Glomerular visceral epithelial cell (primary cell): ENCODE measurements around the gene REXO1.

Experiments
- DNase-seq: peaks from one replicate; pipeline ENCODE4 v3.0.0-alpha.2; 2016; ENCODE audit errors: extremely low spot score

Gene REXO1

GRCh38 chr19:1828279-1829238 lies 19.7 kb downstream of the REXO1 start:
- DNase-seq: no peak

- DNase-seq: no peak
Measured at GRCh38 chr19:1827566-1828278, 20.6 kb downstream of the REXO1 start.

GRCh38 chr19:1826557-1827521 lies 21.4 kb downstream of the REXO1 start:
- DNase-seq: peak; percentile 83

- peak; percentile 85 for DNase-seq
Measured at GRCh38 chr19:1825909-1826556, 22.2 kb downstream of the REXO1 start.

GRCh38 chr19:1824252-1824622 lies 24.0 kb downstream of the REXO1 start:
- no peak for DNase-seq

GRCh38 chr19:1823539-1824251 lies 24.6 kb downstream of the REXO1 start:
- DNase-seq: no peak

GRCh38 chr19:1823020-1823419 lies 25.3 kb downstream of the REXO1 start:
- no peak for DNase-seq

GRCh38 chr19:1822210-1822609 lies 26.1 kb downstream of the REXO1 start:
- DNase-seq: no peak

GRCh38 chr19:1819341-1820255 lies 28.7 kb downstream of the REXO1 start:
- DNase-seq: no peak

GRCh38 chr19:1818549-1819195 lies 29.6 kb downstream of the REXO1 start:
- no peak for DNase-seq

- no peak for DNase-seq
Measured at GRCh38 chr19:1817553-1818179, 30.6 kb downstream of the REXO1 start.

- no peak for DNase-seq
Measured at GRCh38 chr19:1816530-1817298, 31.6 kb downstream of the REXO1 start.

- DNase-seq: no peak
Measured at GRCh38 chr19:1815605-1816529, 32.4 kb downstream of the REXO1 start.

- no peak for DNase-seq
Measured at GRCh38 chr19:1814833-1815604, 33.3 kb downstream of the REXO1 start.

- no peak for DNase-seq
Measured at GRCh38 chr19:1814391-1814790, 33.9 kb downstream of the REXO1 start.
